Skeletal muscle satellite cell (primary cell): ENCODE results near the gene OTUB1. TPM values are rescaled to one million over a fixed set of nuclear protein-coding genes. Genes with fewer than 3 reads are reported as not detected.

Experiments used
- H3K27me3 ChIP-seq: 2 replicates; pipeline ENCODE4 v1.7.0; 2013; ENCODE audit warnings: low read length; ENCODE audit not compliant: control insufficient read depth, insufficient read depth
- H3K36me3 ChIP-seq: 2 replicates; pipeline ENCODE4 v1.7.0; 2013; ENCODE audit warnings: mild to moderate bottlenecking, control low read depth, low read length; ENCODE audit not compliant: insufficient read depth
- H3K4me1 ChIP-seq: 2 replicates; pipeline ENCODE4 v1.7.0; 2013; ENCODE audit warnings: low read length; ENCODE audit not compliant: control insufficient read depth, insufficient read depth
- H3K4me2 ChIP-seq: 2 replicates; pipeline ENCODE4 v1.7.0; 2013; ENCODE audit warnings: mild to moderate bottlenecking, low read length
- H3K4me3 ChIP-seq: 2 replicates; pipeline ENCODE4 v1.7.0; 2013; ENCODE audit warnings: low read length
- H3K9ac ChIP-seq: 2 replicates; pipeline ENCODE4 v1.7.0; 2013; ENCODE audit warnings: mild to moderate bottlenecking, low read depth, low read length, moderate library complexity
- H3K9me3 ChIP-seq: replicated peaks from 2 replicates; pipeline ENCODE4 v1.7.0; 2013; ENCODE audit warnings: mild to moderate bottlenecking, control low read depth, low read length
- total RNA-seq: library from RNA; depleted of rRNA; stranded (reverse); fragments of >200 nt; gene quantifications from 2 replicates; pipeline ENCODE4 v1.2.3, GENCODE V29; 2012; rRNA removed

OTUB1 gene
- 40.6 and 44.6 TPM in 2 replicates for total RNA-seq

DNA sequence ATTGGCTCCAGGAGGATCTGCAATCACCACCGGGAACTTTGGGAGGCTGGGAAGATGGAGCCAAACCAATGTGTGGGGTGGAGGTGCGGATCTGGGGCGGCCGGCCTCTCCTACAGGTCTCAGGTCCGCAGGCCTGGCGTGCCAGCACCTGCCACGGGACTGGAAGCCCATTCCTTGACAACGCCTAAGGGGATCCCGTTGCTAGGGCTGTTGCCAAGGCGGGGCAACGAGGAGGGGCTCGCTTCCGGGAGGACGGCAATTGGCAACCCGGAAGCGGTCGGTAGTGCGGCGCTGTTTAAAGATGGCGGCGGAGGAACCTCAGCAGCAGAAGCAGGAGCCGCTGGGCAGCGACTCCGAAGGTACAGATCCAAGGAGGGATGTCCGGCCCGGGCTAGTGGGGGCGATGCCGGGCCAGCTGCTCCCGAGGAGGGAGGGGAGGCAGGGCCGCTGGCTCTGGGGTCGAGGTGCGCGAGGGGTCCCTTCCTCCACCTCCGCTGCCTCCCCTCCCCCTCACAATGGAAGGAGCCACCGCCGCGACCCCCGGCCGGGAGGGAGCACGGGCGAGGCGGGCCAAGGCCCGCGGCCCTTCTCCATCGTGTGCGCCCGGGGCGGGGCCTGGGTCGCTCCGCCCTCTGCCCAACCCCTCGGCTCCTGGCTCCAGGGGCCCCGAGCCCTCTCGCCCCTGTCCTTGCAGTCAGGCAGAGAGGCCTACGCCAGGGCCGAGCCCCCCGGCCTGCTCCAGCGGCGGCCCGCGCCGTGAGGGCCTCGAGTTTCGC is at the start of gene OTUB1:
OTUB1 (plus strand) TSS at position 283 of the 776 bp plus-strand sequence; CDS start at position 302, 19 bp downstream.
- Histone ChIP-seq H3K27me3 (no peaks in the 10 kb centered on the region), H3K36me3 (peaks cover 23% of the 10 kb centered on the region), H3K4me1 (peaks cover 26% of the 10 kb centered on the region)

GRCh38 chr11:63937713-63938478 is 48.3 kb upstream of the OTUB1 start:
- Histone ChIP-seq H3K4me3 (peak overlapping the region; percentile 96), H3K4me1 (peaks cover 11% of the 10 kb centered on the region), H3K36me3 (no peaks in the 10 kb centered on the region), H3K9me3 (no peaks in the 10 kb centered on the region), H3K4me2 (peak overlapping the region; percentile 96), H3K27me3 (no peaks in the 10 kb centered on the region), H3K9ac (peak overlapping the region; percentile 86)

More for the DNA sequence above, at the start of gene OTUB1:
- H3K4me3 ChIP-seq, result peak within 1 kb of the TSS; percentile 97
- no peaks in the 10 kb centered on the region for H3K9me3 ChIP-seq
- peak within 1 kb of the TSS; percentile 93 for H3K4me2 ChIP-seq
- peak within 1 kb of the TSS; percentile 98 for H3K9ac ChIP-seq

- Histone ChIP-seq H3K4me1 (peaks cover 11% of the 10 kb centered on the region), H3K27me3 (no peaks in the 10 kb centered on the region), H3K9me3 (no peaks in the 10 kb centered on the region), H3K9ac (peak within 1 kb of the TSS; percentile 86), H3K4me2 (peak within 1 kb of the TSS; percentile 96), H3K4me3 (peak within 1 kb of the TSS; percentile 96), H3K36me3 (no peaks in the 10 kb centered on the region)
These were observed 47.5 kb upstream of the OTUB1 start, which contains the start of gene NAA40 for GRCh38 chr11:63938479-63939396. TSS of gene NAA40 (plus strand) at chr11:63939002. CDS start at chr11:63939097, 95 bp downstream.

DNA sequence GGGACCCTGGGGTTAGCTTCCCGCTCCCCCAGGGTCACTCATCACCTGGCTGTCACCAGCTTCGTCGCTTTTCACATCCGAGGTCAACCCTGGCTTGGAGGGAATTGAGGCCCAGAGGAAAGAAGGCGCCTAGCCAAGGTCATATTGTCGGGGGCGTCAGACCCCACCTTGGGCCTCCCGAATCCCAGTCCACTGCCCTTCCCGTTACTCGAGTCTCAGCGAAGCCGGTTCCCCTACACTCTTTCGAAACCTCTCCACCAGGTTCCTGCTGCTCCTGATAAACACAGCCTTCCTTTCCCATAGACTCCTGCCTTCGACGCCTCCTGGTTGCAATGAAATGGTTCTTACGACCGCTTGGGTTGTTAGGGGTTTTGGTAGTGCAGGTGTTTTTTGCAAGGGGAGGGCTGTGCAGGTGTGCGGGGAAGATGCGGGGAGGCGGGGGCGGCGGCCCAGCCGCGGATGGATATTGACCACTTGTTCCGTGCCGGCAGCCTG is 46.8 kb upstream of the OTUB1 start:
- Histone ChIP-seq H3K9ac (peak overlapping the region; percentile 86), H3K27me3 (no peaks in the 10 kb centered on the region), H3K4me3 (peak overlapping the region; percentile 96), H3K36me3 (no peaks in the 10 kb centered on the region), H3K9me3 (no peaks in the 10 kb centered on the region), H3K4me2 (peak overlapping the region; percentile 96), H3K4me1 (peaks cover 11% of the 10 kb centered on the region)

DNA sequence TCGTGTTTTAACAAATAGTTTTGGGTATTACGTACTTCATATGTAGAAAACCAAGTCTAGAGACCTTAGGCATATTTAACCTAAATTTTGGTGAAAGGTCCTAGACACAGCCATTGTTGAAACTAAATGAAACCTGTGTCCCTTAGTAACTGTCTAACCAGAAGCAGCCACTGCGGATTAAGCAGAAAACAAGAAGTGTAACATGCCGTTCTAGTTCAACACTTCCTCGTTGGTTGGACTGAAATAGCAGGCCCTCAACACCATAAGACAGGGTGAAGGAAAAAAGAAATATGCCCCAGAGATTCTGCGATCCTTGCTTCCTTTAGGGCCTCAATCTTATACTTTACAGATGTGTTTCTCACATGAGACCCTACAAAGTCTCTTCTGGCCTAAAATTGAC is 45.5 kb upstream of the OTUB1 start:
- H3K4me3 ChIP-seq, result no peak overlapping the region
- H3K27me3 ChIP-seq, result no peaks in the 10 kb centered on the region
- no peaks in the 10 kb centered on the region for H3K36me3 ChIP-seq
- peaks cover 22% of the 10 kb centered on the region for H3K4me1 ChIP-seq
- no peak overlapping the region for H3K4me2 ChIP-seq
- no peak overlapping the region for H3K9ac ChIP-seq
- no peaks in the 10 kb centered on the region for H3K9me3 ChIP-seq

DNA sequence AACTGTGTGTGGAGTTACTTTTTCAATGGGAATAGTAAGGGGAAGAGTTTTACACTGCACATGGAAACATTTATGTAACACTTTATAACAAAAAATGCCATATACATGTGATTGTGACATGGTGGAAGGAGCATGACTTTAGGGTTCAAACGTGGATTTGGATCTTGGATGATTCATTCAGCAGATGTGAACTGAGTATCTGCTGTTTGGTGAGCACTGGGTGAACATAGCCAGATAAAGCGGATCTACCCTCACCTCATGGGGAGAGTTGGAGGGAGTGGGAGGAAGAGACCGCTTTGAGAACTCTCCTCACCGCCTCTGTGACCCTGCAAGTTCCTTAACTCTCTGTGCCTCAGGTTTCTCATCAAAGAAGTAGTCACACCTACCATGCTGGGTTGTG is 44.3 kb upstream of the OTUB1 start:
- Histone ChIP-seq H3K4me1 (peaks cover 22% of the 10 kb centered on the region), H3K9me3 (no peaks in the 10 kb centered on the region), H3K36me3 (peaks cover 7% of the 10 kb centered on the region), H3K4me3 (no peak overlapping the region), H3K27me3 (no peaks in the 10 kb centered on the region), H3K4me2 (no peak overlapping the region), H3K9ac (no peak overlapping the region)

DNA sequence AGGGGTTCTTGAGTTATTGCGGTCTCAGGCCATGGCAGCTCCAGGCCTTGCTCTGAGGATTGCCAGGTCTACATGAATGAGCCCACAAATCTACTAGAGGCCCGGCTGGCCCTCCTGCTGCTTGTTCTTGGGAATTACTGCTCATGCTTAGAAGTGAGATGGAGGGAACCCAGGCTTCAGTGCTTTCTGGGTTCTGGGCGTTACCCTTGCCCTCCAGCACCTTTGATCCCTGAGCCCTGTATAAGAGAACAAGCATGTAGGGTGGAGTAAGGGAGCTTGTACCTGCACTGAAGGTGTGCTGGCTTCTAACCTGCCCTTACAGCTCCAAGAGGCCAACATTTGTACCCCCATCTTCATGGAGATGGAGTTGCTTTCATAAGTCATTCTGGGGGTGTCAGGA is 43.4 kb upstream of the OTUB1 start:
- no peaks in the 10 kb centered on the region for H3K27me3 ChIP-seq
- H3K4me2 ChIP-seq, result no peak overlapping the region
- no peaks in the 10 kb centered on the region for H3K9me3 ChIP-seq
- peaks cover 8% of the 10 kb centered on the region for H3K36me3 ChIP-seq
- H3K4me1 ChIP-seq, result peaks cover 22% of the 10 kb centered on the region
- H3K9ac ChIP-seq, result no peak overlapping the region
- no peak overlapping the region for H3K4me3 ChIP-seq

DNA sequence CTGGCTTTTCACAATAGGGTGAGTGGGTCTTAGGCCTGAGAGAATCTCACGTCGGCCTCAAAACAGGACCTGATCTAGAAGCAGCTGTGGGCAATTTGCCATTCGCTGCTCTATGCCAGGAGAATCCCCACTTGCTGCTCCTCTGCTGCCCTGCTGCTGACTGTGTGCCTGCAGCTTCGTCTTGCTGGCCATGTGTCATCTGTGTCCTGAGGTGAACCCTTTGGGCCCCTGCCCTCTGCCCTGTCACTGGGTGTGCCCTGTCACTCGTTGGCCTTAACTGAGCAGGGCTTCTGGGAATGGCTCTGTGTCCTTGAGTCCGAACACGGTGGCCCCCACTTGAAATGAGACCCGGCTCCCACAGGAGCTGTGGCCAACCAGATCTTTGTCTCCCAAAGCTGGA is 41.3 kb upstream of the OTUB1 start:
- peak overlapping the region; percentile 42 for H3K9ac ChIP-seq
- no peaks in the 10 kb centered on the region for H3K27me3 ChIP-seq

DNA sequence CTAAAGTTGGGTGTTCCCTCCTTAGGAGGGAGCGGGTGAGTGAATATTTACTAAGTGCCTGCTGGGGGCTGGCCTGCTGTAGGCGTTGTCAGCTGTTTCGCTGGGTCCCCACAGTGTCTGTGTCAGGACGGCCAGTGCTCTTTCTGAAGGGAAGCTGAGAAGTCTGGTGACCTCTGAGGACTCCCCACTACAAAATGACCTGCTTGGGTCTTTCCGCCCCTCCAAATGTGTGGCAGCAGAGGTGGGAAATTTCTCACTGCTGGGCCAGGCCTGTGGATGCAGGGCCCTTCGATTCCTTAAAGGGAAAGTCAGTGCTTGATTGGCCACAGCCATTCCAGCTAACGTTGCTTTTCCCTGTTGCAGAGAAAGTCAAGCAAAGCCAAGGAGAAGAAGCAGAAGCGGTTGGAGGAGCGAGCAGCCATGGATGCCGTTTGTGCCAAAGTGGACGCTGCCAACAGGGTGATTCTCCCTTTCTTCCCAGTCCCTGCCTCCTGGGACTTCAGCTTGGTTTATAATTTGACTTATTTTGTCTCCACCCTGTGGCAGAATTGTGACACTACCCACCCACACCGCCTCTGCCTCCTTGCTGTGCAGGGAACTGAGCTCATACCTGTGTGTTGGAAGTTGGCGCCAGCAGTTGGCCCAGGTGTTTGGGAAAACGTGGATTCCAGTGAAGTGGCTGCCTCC is 40.6 kb upstream of the OTUB1 start:
- peak overlapping the region; percentile 42 for H3K9ac ChIP-seq
- peaks cover 11% of the 10 kb centered on the region for H3K4me1 ChIP-seq
- H3K36me3 ChIP-seq, result peaks cover 17% of the 10 kb centered on the region
- no peaks in the 10 kb centered on the region for H3K27me3 ChIP-seq
- peak overlapping the region; percentile 9 for H3K4me3 ChIP-seq
- H3K9me3 ChIP-seq, result no peaks in the 10 kb centered on the region
- peak overlapping the region; percentile 58 for H3K4me2 ChIP-seq

More for the DNA sequence above, 41.3 kb upstream of the OTUB1 start:
- H3K4me2 ChIP-seq, result peak overlapping the region; percentile 58
- H3K4me3 ChIP-seq, result peak overlapping the region; percentile 9
- no peaks in the 10 kb centered on the region for H3K9me3 ChIP-seq
- H3K36me3 ChIP-seq, result peaks cover 16% of the 10 kb centered on the region
- H3K4me1 ChIP-seq, result peaks cover 11% of the 10 kb centered on the region

DNA sequence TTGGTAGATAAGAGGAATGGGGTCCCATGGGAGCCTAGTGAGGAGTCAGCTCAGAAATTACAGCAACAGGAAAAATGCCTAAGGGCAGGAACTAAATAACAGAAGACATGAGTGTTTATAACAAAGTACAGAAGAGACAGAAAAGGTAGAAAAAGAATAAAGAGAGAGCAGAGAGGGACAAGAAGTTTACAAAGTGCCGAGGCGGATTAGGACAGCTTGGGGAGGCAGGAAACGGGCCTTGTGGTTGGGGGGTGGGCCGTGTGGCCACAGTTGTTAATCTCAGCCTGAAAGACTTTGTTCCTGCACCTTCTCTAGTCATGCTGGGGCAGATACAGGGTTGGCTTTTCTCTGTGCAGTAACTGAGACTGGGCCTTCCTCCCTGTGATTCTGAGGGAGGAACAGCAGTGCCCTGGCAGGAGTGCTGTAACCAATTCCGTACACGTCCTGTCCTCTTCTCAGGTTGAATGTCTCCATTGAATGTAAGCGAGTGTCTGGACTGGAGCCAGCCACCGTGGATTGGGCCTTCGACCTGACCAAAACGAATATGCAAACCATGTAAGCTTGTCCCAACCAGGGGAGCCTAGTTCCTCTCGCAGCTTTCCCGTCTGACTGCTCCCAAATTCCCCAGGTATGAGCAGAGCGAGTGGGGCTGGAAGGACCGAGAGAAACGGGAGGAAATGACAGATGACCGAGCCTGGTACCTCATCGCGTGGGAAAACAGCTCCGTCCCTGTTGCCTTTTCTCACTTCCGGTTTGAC is 34.3 kb upstream of the OTUB1 start:
- Histone ChIP-seq H3K36me3 (peaks cover 54% of the 10 kb centered on the region), H3K27me3 (no peaks in the 10 kb centered on the region), H3K9ac (no peak overlapping the region), H3K4me2 (no peak overlapping the region), H3K9me3 (no peaks in the 10 kb centered on the region), H3K4me3 (no peak overlapping the region), H3K4me1 (no peaks in the 10 kb centered on the region)
